GM18870 (cell line): ENCODE data around the gene SLCO3A1.
"Not testable (repeated sequence)": the region's sequence is repeated elsewhere in the genome, so short reads cannot be mapped to it uniquely, and the experiment has no call there.

Experiments
- ATAC-seq: cut with Tn5 transposase; IDR thresholded peaks from one replicate; pipeline ENCODE4 v1.9.1; 2021; ENCODE audit warnings: moderate library complexity; ENCODE audit not compliant: unreplicated experiment

SLCO3A1 gene

DNA sequence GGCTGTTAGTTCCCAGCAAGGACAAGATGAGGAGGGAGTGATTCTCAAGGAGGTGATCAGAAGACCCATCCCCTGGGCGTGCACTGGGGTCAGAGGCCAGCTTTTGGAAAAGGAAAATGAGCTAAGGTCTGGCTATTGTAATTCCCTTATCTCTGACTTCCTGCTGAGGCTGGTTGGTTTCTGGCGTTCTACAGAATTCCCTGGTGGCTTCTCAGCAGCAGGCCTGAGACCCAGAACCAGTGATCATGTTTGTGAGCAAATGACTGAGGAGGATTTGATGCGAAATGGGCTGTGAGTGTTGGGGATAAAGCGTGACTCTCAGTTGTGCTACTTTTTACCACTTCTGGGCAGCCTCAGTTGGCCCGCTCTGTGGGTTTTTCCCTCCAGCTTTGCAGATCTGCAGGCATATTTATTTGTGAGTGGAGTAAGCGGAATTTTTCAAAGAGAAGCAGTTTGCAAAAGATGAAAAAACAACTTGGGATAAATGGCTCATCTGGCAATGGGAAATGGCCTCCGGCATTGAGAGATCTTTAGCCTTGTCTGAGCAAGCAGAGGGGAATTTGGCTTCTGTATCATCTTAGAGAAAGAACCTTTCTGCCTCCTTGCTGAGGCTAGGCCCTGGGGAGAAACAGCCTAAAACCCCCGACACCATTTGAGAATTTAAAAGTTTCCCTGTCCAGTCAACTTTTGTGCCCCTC, 102.7 kb downstream of the SLCO3A1 start:
- no peak for ATAC-seq

GRCh38 chr15:91961357-91961756, 107.8 kb downstream of the SLCO3A1 start:
- ATAC-seq, result no peak

DNA sequence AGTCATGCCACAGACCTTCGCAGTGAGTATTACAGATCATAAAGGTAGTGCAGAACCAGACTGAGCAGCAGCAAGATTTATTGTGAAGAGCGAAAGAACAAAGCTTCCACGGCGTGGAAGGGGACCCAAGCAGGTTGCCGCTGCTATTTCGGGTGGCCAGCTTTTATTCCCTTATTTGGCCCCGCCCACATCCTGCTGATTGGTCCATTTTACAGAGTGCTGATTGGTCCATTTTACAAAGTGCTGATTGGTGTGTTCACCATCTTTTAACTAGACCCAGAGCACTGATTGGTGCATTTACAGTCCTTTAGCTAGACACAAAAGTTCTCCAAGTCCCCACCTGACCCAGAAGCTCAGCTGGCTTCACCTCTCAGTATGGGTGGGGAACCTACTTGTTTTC, 110.2 kb downstream of the SLCO3A1 start:
- not testable (repeated sequence) for ATAC-seq

GRCh38 chr15:91965501-91966193, 112.1 kb downstream of the SLCO3A1 start:
- ATAC-seq, result no peak

GRCh38 chr15:91966194-91966552, 112.7 kb downstream of the SLCO3A1 start:
- ATAC-seq, result no peak

DNA sequence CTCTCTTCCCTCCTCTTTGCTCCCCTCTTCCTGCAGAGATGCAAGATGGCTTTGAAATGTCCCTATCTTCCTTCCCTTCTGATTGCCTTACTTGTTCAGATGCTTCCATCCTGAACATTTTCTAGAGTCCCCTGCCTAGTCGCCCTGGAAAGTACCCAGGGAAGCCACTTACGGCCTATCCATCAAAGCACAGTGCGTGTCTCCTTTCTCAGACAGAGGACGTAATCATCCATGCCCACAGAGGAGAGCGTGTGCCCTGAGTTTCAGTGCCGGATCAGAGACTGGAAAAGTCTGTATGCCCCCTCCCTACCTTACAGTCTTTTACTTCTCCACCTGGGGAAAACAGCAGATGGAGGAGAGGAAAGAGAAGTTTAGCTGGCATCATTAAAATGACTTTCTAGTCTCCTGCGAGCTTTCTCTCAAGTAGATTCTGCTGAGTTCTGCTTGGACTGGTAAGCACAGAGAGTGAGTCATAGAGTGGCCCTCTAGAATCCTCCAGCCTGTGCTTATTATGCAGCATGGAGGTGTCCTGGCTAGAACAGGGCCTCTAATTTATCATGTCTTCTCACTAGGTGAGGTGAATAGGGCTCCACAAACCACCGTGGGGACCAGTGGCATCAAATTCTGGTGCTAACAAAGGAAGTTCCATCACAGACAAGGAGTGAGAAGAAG, 114.6 kb downstream of the SLCO3A1 start:
- ATAC-seq, result no peak

DNA sequence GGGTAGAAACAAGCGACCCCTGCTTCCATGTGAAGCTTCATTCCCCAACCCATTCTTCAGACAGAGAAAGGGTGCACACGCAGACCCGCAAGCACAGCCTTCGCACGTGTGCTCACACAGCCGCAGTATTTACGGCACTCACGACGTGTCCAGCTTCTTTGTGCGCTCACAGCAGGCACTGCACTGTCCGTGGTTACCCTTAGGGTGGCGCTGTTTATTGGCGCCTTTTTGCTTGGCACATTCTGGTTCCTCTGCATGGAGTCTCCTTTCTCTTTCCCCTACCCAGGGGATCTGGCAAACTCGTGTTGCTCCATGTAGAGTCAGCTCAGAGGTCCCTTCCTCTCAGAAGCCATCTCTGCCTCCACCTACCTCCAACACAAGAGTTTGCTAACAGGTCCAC, 115.1 kb downstream of the SLCO3A1 start:
- no peak for ATAC-seq

DNA sequence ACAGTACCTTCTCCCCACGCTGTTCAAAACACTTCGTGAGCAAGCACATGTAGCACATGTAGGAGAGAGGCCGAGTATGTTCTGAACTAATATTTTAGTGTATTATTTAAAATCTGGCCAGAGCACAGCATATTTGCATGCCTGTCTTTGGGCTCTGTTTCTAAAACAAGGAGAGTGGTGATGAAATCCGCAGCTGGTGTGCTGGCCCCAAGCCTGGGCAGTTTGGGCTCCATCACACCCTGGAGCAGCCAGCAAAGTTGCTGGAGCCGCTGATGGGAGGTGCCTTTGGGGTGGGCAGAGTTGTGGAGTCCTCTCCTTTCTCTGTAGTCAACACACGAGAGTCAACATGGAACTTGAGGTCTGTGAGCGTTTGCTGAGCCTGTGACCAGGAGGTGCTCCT, 116.6 kb downstream of the SLCO3A1 start:
- ATAC-seq, result no peak

GRCh38 chr15:91973481-91973880, 120.0 kb downstream of the SLCO3A1 start:
- no peak for ATAC-seq

GRCh38 chr15:91974321-91974720, 120.8 kb downstream of the SLCO3A1 start:
- no peak for ATAC-seq

DNA sequence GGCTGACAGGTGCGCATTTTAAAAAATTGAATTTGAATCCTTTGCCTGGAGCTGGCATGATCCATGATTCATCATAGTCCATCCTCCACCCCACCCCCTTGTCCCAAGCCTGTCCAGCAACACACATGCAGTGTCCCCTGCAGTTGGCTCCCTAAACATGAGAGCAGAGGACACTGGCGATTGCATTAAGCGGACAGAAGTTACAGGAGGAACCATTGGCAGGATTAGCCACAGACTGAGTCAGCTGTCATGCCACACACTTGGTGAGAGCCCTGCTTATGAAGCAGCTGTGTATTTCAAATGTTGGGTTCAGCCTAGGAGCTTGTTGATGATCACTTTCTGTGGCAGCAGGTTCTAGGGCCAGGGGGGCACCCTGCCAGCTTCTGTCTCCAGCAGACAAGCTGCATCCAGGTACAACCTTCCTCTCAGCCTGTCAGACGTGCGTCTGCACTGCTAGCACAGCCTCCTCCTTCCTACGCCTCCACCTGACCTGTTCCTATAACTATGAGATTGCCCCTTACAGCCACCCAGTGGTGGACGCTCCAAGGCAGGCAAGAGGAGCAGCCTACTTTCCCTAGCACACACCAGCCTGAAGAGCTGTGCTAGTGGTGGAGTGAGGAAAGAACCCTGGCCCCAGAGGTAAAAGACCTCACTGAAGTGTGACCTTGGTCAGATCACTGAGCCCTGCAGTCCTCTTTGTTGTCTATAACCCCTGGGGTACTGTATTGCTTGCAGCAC, 121.9 kb downstream of the SLCO3A1 start:
- no peak for ATAC-seq

DNA sequence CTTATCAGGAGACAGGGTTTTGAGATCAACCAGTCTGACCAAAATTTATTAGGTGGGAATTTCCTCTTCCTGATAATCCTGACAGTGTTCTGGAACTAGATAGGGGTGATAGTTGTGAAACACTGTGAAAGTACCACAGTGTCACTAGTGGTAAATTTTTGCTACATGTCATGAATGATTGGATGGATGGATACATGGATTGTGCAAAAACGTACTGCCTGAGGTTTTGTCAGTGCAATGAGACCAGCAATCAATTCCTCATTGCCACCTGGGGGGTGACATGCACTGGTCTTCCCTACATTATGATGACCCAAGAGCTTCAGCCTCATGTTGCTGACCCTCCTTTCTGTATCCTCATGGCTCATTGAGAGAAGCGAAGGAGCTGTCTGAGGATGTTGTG, 123.5 kb downstream of the SLCO3A1 start:
- no peak for ATAC-seq

GRCh38 chr15:91980502-91981267, 127.2 kb downstream of the SLCO3A1 start:
- ATAC-seq, result no peak

DNA sequence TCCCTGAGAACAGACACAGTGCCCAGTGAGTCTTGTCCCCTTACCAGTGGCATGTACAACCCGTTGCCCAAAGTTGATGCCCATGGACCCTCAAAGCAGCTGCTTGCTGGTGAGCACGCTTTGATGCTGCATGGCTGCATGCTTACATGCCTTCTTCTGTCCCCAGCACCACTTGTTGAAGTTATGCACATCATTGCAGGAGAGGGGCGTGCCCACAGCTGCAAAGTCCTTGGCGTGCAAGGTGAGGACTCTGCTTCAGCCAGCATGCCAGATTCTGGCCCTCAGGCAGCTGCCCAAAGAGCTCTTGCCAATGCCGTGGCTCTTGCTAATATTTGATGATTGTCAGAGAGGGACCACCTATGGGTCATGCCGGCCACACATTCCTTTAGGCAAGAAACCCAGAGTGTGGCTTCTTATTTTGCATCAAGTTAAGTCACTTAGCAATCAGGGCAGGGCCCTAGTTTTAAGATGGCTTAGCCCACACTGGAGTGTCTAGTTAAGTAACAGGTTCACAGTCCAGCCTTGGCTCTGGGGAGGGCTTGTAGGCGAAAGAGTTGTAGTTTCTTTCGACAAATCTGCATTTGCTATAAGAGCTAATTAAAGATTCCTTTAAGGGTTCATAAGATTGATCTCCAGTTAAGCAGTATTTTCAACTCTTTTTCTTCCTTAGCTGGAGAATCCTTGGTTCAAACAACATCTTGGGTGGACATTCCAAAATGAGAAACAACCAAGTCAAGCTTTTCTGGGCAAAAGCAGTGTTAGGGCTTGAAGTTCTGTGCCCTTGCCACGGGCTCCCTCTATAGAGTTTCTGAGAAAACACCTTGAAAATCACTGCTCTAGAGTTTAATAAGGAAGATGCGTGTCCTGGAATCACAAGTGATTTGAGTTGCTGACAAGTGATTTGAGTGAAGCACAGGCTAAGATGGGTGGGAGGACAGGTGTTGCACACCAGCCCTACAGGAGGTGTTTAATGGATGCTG, 128.6 kb downstream of the SLCO3A1 start:
- no peak for ATAC-seq

GRCh38 chr15:91983729-91984340, 130.3 kb downstream of the SLCO3A1 start:
- no peak for ATAC-seq

- ATAC-seq, result no peak
These were observed 131.8 kb downstream of the SLCO3A1 start for GRCh38 chr15:91985297-91985696.

GRCh38 chr15:91988071-91988470, 134.6 kb downstream of the SLCO3A1 start:
- no peak for ATAC-seq

- no peak for ATAC-seq
These were observed 135.1 kb downstream of the SLCO3A1 start for GRCh38 chr15:91988655-91989054.

GRCh38 chr15:91989821-91990220, 136.3 kb downstream of the SLCO3A1 start:
- ATAC-seq, result no peak
